Endothelial cell of umbilical vein (primary cell): Measurements from ENCODE around the gene FOXD3. TPM values are rescaled to one million over a fixed set of nuclear protein-coding genes. Genes with fewer than 3 reads are reported as not detected.

ENCODE experiments used
- BruUV-seq: library from RNA; stranded (reverse); fragments of 400-500 nt; replicated peaks from 2 replicates; lab custom pipeline; 2021; lab: Mats Ljungman, UMichigan
- CTCF ChIA-PET: fragments of 300-600, 350-600 bp; sonication (Branson Sonifier 250); formaldehyde crosslinking; loops from one replicate; lab custom pipeline; 2021; ENCODE audit warnings: antibody characterized with exemption, inconsistent platforms; lab: Charles Lee
- POLR2A ChIA-PET: fragments of 300-600, 350-600 bp; sonication (Branson Sonifier 250); formaldehyde crosslinking; loops from one replicate; lab custom pipeline; 2021; ENCODE audit warnings: antibody characterized with exemption, inconsistent platforms; lab: Charles Lee
- DNase-seq: peaks from one replicate; pipeline ENCODE4 v3.0.0-alpha.2; 2011; ENCODE audit warnings: low read depth, low spot score
- FAIRE-seq: peaks from 2 replicates; lab custom pipeline; 2011; peaks lifted over from hg19 to GRCh38; lab: Jason Lieb, UNC
- H2AFZ ChIP-seq: 2 replicates; pipeline ENCODE4 v1.6.0; 2012; ENCODE audit warnings: low read depth, low read length, control low read depth, inconsistent platforms
- H3K27ac ChIP-seq: 2 replicates; pipeline ENCODE4 v1.5.1; 2011; ENCODE audit warnings: low read depth, mild to moderate bottlenecking, control low read depth, low read length, moderate library complexity; ENCODE audit not compliant: insufficient read depth
- H3K27me3 ChIP-seq, 2 experiments: 2 replicates each; pipeline versions ENCODE4 v1.6.0 to v1.6.1; 2011; ENCODE audit warnings: low read length in 2 of 2, mixed read lengths in 1 of 2; ENCODE audit not compliant: control insufficient read depth in 2 of 2, insufficient read depth in 2 of 2
- H3K36me3 ChIP-seq, 2 experiments: 2 replicates in 1 of 2; 3 replicates in 1 of 2; pipeline ENCODE4 v1.5.1; 2011; ENCODE audit warnings: low read length in 2 of 2, mild to moderate bottlenecking in 1 of 2, moderate library complexity in 1 of 2; ENCODE audit not compliant: control insufficient read depth in 2 of 2, insufficient read depth in 2 of 2; ENCODE audit errors: extremely low read depth in 1 of 2
- H3K4me1 ChIP-seq: 3 replicates; pipeline ENCODE4 v1.5.1; 2011; ENCODE audit warnings: mild to moderate bottlenecking, low read length; ENCODE audit not compliant: control insufficient read depth, insufficient read depth; ENCODE audit errors: extremely low read depth
- H3K4me2 ChIP-seq: 2 replicates; pipeline ENCODE4 v1.6.1; 2011; ENCODE audit warnings: low read length, control low read depth, mixed read lengths; ENCODE audit not compliant: insufficient read depth
- H3K4me3 ChIP-seq, 3 experiments: fragments of 200-600 bp in 1 of 3; sonication (generic), shearing (Covaris generic) in 1 of 3; replicated peaks in 1 of 3; 2 replicates each; pipeline ENCODE4 v1.5.1; 2011 to 2016; ENCODE audit warnings: control low read depth in 3 of 3, low read length in 3 of 3, mild to moderate bottlenecking in 2 of 3, inconsistent platforms in 1 of 3, low read depth in 1 of 3, moderate library complexity in 1 of 3; ENCODE audit not compliant: insufficient read depth in 1 of 3
- H3K79me2 ChIP-seq: 2 replicates; pipeline ENCODE4 v1.6.0; 2012; ENCODE audit warnings: low read length, inconsistent platforms; ENCODE audit not compliant: control insufficient read depth, insufficient read depth
- H3K9ac ChIP-seq: replicated peaks from 2 replicates; pipeline ENCODE3; 2011; ENCODE audit warnings: low read length, control low read depth; ENCODE audit not compliant: insufficient read depth; ENCODE audit errors: extremely low read depth
- H3K9me1 ChIP-seq: replicated peaks from 3 replicates; pipeline ENCODE4 v1.6.0; 2011; ENCODE audit warnings: mild to moderate bottlenecking, low read length; ENCODE audit not compliant: control insufficient read depth, insufficient read depth; ENCODE audit errors: extremely low read depth
- H3K9me3 ChIP-seq: replicated peaks from 2 replicates; pipeline ENCODE4 v1.5.1; 2012; ENCODE audit warnings: low read length, inconsistent platforms; ENCODE audit not compliant: control insufficient read depth, insufficient read depth
- H4K20me1 ChIP-seq: replicated peaks from 2 replicates; pipeline ENCODE3; 2011; ENCODE audit warnings: mild to moderate bottlenecking, low read length; ENCODE audit not compliant: control insufficient read depth, insufficient read depth; ENCODE audit errors: extremely low read depth
- EZH2 ChIP-seq: IDR thresholded peaks from 2 replicates; pipeline ENCODE4 v1.6.1; 2012; ENCODE audit warnings: borderline replicate concordance, low read depth, mild to moderate bottlenecking, moderate library complexity, low read length, inconsistent platforms; ENCODE audit not compliant: severe bottlenecking
- JUN ChIP-seq: IDR thresholded peaks from 2 replicates; pipeline ENCODE4 v1.6.1; 2011; ENCODE audit warnings: borderline replicate concordance, low read depth; ENCODE audit not compliant: insufficient read length, insufficient read depth
- POLR2AphosphoS5 ChIP-seq: IDR thresholded peaks from 2 replicates; pipeline ENCODE4 v1.6.1; 2012; ENCODE audit warnings: low read depth, mild to moderate bottlenecking, control low read depth, low read length, moderate library complexity; ENCODE audit not compliant: insufficient read depth
- dilution Hi-C: fragments of 300-500 bp; cut with MboI; formaldehyde crosslinking; loops from one replicate; pipeline ENCODE4 v1.15.0; 2019; ENCODE audit warnings: low sequenced_read_pairs; ENCODE audit not compliant: extremely low pct_ligation_motif_present
- intact Hi-C: fragments of 100-400 bp; cut with micrococcal nuclease; formaldehyde crosslinking; loops from one replicate; pipeline ENCODE4 v1.10.0; 2022
- polyA plus RNA-seq, 4 experiments: library from polyadenylated mRNA; depleted of rRNA in 3 of 4; stranded (reverse) in 3 of 4; unstranded in 1 of 4; fragments of >200 nt; gene quantifications; 2 replicates each; pipeline versions ENCODE4 v1.2.1 to v1.2.3, GENCODE V29; 2011 to 2012; ENCODE audit warnings: missing spikeins in 1 of 4
- total RNA-seq: library from RNA; stranded (reverse); gene quantifications from 2 replicates; pipeline ENCODE4 v1.2.3, GENCODE V29; 2021

Gene FOXD3
- total and polyA plus RNA-seq, 2 donors (not counting 3 experiments of a cell fraction or from before 2014, with no cell fraction given) = not detected

- peaks cover 78 to 100% of the 10 kb centered on the region in 2 experiments for H3K27me3 ChIP-seq
- peak overlapping the region; percentile 14 for H2AFZ ChIP-seq
- DNase-seq (no peak), FAIRE-seq (no peak)
- H3K9ac ChIP-seq = no peak overlapping the region
- H3K4me2 ChIP-seq = peak overlapping the region; percentile 49
- no peaks in the 10 kb centered on the region for H3K9me1 ChIP-seq
- H3K4me3 ChIP-seq = peak overlapping the region in 2 of 3 experiments; percentile 2 to 34
- intact Hi-C loops = loop anchor here (5.0 kb wide), 1 partner anchor 924 kb away; no protein-coding TSS in a partner anchor
- no peaks in the 10 kb centered on the region for H3K36me3 ChIP-seq
- TF ChIP-seq POLR2AphosphoS5 (no peak), EZH2 (peak; percentile 100)
- BruUV-seq = no TSS peak
- ChIA-PET CTCF (interaction anchor here (1.6 kb wide), 1 partner anchor 215 kb away, joined by 5 read pairs; no protein-coding TSS in a partner anchor), POLR2A (no interaction called here)
- peaks cover 9% of the 10 kb centered on the region for H4K20me1 ChIP-seq
- dilution Hi-C loops = no loop called here
- no peaks in the 10 kb centered on the region for H3K4me1 ChIP-seq
- H3K27ac ChIP-seq = no peak overlapping the region
- H3K79me2 ChIP-seq = no peaks in the 10 kb centered on the region
- no peaks in the 10 kb centered on the region for H3K9me3 ChIP-seq
Measured at GRCh38 chr1:63322944-63323864, 837 bp downstream of the FOXD3 start.

GRCh38 chr1:63323865-63324778, 1.8 kb downstream of the FOXD3 start:
- DNase-seq = no peak
- Histone ChIP-seq H3K27me3 (peaks cover 78 to 100% of the 10 kb centered on the region in 2 experiments), H3K9me1 (no peaks in the 10 kb centered on the region), H3K79me2 (no peaks in the 10 kb centered on the region), H4K20me1 (peaks cover 9% of the 10 kb centered on the region), H3K9me3 (no peaks in the 10 kb centered on the region), H3K4me3 (no peak overlapping the region), H3K36me3 (no peaks in the 10 kb centered on the region), H3K9ac (no peak overlapping the region), H3K4me2 (no peak overlapping the region), H3K27ac (no peak overlapping the region), H3K4me1 (no peaks in the 10 kb centered on the region), H2AFZ (no peak overlapping the region)
- CTCF ChIA-PET = interaction anchor here (1.6 to 3.0 kb wide), 2 partner anchors 12 to 214 kb away, joined by 5 to 12 read pairs; no protein-coding TSS in a partner anchor
- no TSS peak for BruUV-seq
- dilution Hi-C loops (no loop called here), intact Hi-C loops (loop anchor here (5.0 kb wide), 1 partner anchor 923 kb away; no protein-coding TSS in a partner anchor)
- FAIRE-seq = no peak
- POLR2A ChIA-PET = no interaction called here
- TF ChIP-seq JUN (no peak), EZH2 (peak; percentile 74)
